Naive thymus-derived CD8-positive, alpha-beta T cell (primary cell): ENCODE results near the gene GYPA. TPM values are rescaled to one million over a fixed set of nuclear protein-coding genes. Genes with fewer than 3 reads are reported as not detected.
"Not testable (repeated sequence)": the region's sequence is repeated elsewhere in the genome, so short reads cannot be mapped to it uniquely, and the experiment has no call there.

Source experiments
- ATAC-seq, 2 donors: fragments of 150-1000 bp; cut with Tn5 transposase in 1 of 2; sonication (Bioruptor Pico), chemical (Tn5 transposase) in 1 of 2; 1 replicate in 1 of 2; 2 replicates in 1 of 2; pipeline ENCODE4 v1.10.0; 2021; ENCODE audit warnings: mild to moderate bottlenecking in 2 of 2, moderate library complexity in 2 of 2
- POLR2A ChIA-PET: fragments of 350-600 bp; sonication (Branson Sonifier 250); formaldehyde crosslinking; loops from one replicate; lab custom pipeline; 2021; ENCODE audit warnings: antibody characterized with exemption; lab: Charles Lee
- DNase-seq, 10 donors: peaks; one replicate each; pipeline versions ENCODE4 v3.0.0 to v3.0.0-alpha.2; 2020 to 2022
- H3K27ac Mint-ChIP-seq, 10 donors: one replicate each; pipeline ENCODE4 v1.8.0; 2020 to 2022; ENCODE audit warnings: mild to moderate bottlenecking in 10 of 10, mixed read lengths in 10 of 10, moderate library complexity in 4 of 10, inconsistent platforms in 1 of 10
- H3K27me3 Mint-ChIP-seq, 5 donors: one replicate each; pipeline ENCODE4 v1.8.0; 2021 to 2022; ENCODE audit warnings: mixed read lengths in 5 of 5
- H3K36me3 Mint-ChIP-seq, 3 donors: one replicate each; pipeline ENCODE4 v1.8.0; 2020 to 2022; ENCODE audit warnings: mixed read lengths in 3 of 3, mild to moderate bottlenecking in 2 of 3, inconsistent platforms in 1 of 3
- H3K4me1 Mint-ChIP-seq, 4 donors: one replicate each; pipeline ENCODE4 v1.8.0; 2021 to 2022; ENCODE audit warnings: mixed read lengths in 4 of 4
- H3K4me3 Mint-ChIP-seq, 10 donors: one replicate each; pipeline ENCODE4 v1.8.0; 2020 to 2022; ENCODE audit warnings: mild to moderate bottlenecking in 10 of 10, mixed read lengths in 10 of 10, moderate library complexity in 6 of 10, inconsistent platforms in 1 of 10
- H3K9me3 Mint-ChIP-seq, 9 donors: one replicate each; pipeline ENCODE4 v1.8.0; 2020 to 2022; ENCODE audit warnings: mixed read lengths in 9 of 9, mild to moderate bottlenecking in 3 of 9, inconsistent platforms in 1 of 9, moderate library complexity in 1 of 9
- polyA plus RNA-seq, 3 donors: library from polyadenylated mRNA; unstranded; fragments of 300-500 nt; fragmentation: Illumina TruSeq; gene quantifications; one replicate each; pipeline ENCODE4 v1.2.3, GENCODE V29; 2021
- total RNA-seq, 8 experiments: library from RNA in 2 of 8; stranded (reverse) in 2 of 8; gene quantifications; one replicate each; pipeline ENCODE4 v1.2.3 and lab custom pipeline; 2021 to 2026

The GYPA gene
- total and polyA plus RNA-seq, 5 experiments from 2014 or later = not detected

DNA sequence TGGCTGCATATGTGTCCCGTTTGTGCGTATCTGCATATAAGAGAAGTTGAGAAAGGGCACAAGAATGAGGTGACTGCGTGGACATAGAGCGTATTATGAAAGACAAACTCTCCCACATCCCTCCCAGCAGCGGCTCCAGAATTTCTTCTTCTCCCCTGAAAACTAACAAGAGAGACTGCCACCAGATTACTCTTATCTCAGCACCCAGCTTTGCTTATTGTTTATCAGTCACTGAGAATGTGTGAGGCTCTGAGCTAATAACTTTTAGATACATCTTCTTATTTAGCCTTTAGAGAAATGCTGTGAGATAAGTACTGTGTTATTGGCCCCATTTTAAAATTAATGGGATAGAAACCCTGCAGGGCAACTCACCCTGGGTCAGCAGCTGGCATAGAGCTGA lies 20.8 kb downstream of the GYPA start:
- H3K9me3 Mint-ChIP-seq, H3K4me1 Mint-ChIP-seq, H3K4me3 Mint-ChIP-seq, H3K27me3 Mint-ChIP-seq, H3K36me3 Mint-ChIP-seq, H3K27ac Mint-ChIP-seq, DNase-seq, POLR2A ChIA-PET, ATAC-seq: not testable (repeated sequence)

DNA sequence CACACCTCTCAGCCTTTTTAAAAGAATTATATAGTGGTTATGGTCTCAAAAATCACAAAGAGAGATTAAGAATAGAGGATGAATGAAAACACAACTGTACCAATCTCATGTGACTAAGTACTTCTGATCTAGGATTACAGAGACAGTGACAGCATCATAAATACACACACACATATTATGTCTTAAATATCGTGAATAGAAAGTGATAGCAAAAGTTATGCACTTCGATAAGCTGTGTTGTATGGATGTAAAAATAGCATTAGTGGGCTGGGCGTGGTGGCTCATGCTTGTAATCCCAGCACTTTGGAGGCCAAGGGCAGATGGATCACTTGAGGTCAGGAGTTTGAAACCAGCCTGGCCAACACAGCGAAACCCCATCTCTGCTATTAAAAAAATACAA lies 25.0 kb downstream of the GYPA start:
- Mint-ChIP-seq H3K27ac (no peak overlapping the region), H3K4me1 (peaks cover 0 to 6% (median 0%) of the 10 kb centered on the region in 4 donors), H3K4me3 (no peak overlapping the region), H3K36me3 (no peaks in the 10 kb centered on the region), H3K27me3 (peaks cover 0 to 2% (median 0%) of the 10 kb centered on the region in 5 donors), H3K9me3 (no peaks in the 10 kb centered on the region)
- DNase-seq (no peak), ATAC-seq (no peak)
- POLR2A ChIA-PET = no interaction called here

DNA sequence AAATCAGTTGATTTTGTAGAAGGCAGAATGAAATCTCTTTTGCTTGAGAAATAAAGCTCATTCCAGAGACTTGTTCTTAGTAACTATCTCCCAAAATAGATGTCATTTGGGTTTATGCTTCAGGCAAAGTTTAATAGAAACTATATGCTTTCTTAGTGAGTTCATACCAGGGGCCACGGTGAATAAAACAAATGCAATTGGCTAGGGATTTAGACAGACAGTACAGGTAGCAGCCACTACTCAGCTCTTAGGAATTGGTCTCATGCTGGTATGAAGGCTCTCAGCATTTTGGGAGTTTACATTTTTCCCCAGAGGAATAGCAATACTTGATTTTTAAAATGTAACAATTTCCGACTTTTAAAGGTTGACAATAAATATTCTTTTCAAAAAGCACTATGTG lies 27.0 kb downstream of the GYPA start:
- POLR2A ChIA-PET = no interaction called here
- H3K4me1 Mint-ChIP-seq = peaks cover 0 to 6% (median 0%) of the 10 kb centered on the region in 4 donors
- no peak overlapping the region for H3K27ac Mint-ChIP-seq
- DNase-seq (no peak), ATAC-seq (no peak)
- H3K4me3 Mint-ChIP-seq = no peak overlapping the region
- peaks cover 0 to 4% (median 3%) of the 10 kb centered on the region in 5 donors for H3K27me3 Mint-ChIP-seq
- H3K36me3 Mint-ChIP-seq = no peaks in the 10 kb centered on the region
- H3K9me3 Mint-ChIP-seq = no peaks in the 10 kb centered on the region

DNA sequence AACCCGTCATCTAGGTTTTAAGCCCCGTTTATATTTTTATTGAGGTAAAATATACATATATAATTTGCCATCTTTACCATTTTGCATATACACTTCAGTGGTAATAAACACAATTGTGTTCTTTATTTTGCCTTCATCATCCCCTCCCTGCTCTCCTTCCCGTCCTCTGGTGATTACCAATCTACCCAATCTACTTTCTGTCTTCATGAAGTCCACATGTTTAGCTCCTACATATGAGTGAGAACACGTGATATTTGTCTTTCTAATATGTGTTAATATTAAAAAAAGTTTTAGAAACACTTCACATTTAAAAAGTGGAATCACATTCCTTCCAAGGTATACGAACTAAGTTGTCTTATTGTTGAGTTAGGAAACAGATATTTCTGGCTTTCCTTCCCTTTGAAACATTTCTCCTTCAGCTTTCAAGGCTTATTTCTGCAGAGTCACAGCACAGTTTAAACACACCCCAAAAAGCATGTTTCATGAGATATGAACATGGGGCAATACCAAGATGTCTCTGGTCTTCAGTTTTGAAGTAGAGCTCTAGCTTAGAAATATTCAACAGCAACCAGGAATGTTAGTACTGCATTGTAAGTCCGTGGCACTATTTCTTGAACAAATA lies 35.9 kb downstream of the GYPA start:
- no peaks in the 10 kb centered on the region for H3K9me3 Mint-ChIP-seq
- DNase-seq (no peak), ATAC-seq (no peak)
- no peak overlapping the region for H3K27ac Mint-ChIP-seq
- H3K4me1 Mint-ChIP-seq = no peaks in the 10 kb centered on the region
- peaks cover 0 to 10% (median 4%) of the 10 kb centered on the region in 5 donors for H3K27me3 Mint-ChIP-seq
- POLR2A ChIA-PET = no interaction called here
- no peak overlapping the region for H3K4me3 Mint-ChIP-seq
- H3K36me3 Mint-ChIP-seq = no peaks in the 10 kb centered on the region

DNA sequence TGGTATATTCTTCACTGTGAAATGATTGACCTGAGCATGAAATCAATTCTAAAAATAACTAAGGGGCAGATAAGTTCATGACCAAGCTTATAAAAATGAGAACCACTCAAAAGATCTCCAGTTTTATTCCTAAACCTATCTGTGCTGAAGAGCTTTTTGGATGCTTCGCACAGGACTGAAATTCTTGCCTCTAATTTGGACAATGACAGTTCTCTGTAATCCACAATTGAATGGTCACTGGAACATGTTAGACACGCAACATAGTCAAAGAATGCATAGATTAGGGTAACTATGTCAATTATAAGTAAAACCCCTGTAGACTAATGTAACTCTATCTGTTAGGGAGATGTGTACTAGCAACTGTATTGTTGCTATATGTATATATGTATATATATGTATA lies 42.7 kb downstream of the GYPA start:
- H3K9me3 Mint-ChIP-seq, DNase-seq, H3K36me3 Mint-ChIP-seq, POLR2A ChIA-PET, ATAC-seq, H3K4me3 Mint-ChIP-seq, H3K4me1 Mint-ChIP-seq, H3K27ac Mint-ChIP-seq: not testable (repeated sequence)
- H3K27me3 Mint-ChIP-seq = peaks cover 0 to 24% (median 4%) of the 10 kb centered on the region in 5 donors

DNA sequence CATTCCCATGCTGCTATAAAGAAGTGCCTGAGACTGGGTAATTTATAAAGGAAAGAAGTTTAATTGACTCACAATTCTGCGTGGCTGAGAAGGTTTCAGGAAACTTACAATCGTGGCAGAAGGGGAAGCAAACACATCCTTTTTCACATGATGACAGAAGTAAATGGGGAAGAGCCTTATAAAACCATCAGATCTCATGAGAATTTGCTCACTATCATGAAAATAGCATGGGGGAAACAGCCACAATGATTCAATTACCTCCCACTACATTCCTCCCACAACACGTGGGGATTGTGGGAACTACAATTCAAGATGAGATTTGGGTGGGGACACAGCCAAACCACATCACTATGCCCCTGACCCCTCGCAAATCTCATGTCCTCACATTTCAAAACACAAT lies 46.5 kb downstream of the GYPA start:
- DNase-seq, H3K36me3 Mint-ChIP-seq, H3K27ac Mint-ChIP-seq, ATAC-seq, H3K4me3 Mint-ChIP-seq, H3K9me3 Mint-ChIP-seq, POLR2A ChIA-PET, H3K4me1 Mint-ChIP-seq: not testable (repeated sequence)
- peaks cover 0 to 24% (median 4%) of the 10 kb centered on the region in 5 donors for H3K27me3 Mint-ChIP-seq

DNA sequence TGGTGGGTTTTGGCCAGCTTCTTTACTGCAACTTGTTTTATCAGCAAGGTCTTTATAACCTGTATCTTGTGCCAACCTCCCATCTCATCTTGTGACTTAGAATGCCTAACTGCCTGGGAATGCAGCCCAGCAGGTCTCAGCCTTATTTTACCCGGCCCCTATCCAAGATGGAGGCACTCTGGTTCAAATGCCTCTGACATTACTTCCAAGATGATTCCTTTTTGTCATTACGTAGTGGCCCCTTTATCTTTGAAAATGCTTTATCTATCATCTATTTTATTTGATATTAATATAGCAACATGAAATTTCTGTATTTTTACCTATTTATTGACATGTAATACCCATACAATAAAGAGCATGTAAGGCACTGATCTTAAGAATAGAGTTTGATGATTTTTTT lies 49.3 kb downstream of the GYPA start:
- DNase-seq, H3K27ac Mint-ChIP-seq, H3K9me3 Mint-ChIP-seq, POLR2A ChIA-PET, H3K4me3 Mint-ChIP-seq, H3K4me1 Mint-ChIP-seq, H3K36me3 Mint-ChIP-seq, ATAC-seq: not testable (repeated sequence)
- peaks cover 0 to 12% (median 6%) of the 10 kb centered on the region in 5 donors for H3K27me3 Mint-ChIP-seq

DNA sequence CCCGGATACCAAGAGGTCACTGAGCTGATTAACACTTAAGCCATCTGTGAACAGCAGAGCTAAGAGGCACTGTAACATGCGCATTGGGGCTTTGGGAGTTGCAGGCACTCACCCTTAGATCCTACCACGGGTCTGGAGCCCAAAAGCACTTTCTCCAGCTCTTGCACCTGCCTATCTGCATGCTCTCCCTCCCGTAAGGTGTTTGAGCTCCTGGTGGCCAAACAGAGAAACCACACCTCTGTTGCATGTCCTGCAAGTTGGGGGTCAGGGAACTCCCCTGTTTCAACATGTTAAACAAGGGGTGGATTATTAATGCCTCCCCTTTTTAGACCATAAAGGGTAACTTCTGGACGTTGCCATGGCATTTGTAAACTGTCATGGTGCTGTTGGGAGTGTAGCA lies 49.8 kb downstream of the GYPA start:
- Mint-ChIP-seq H3K27ac (no peak overlapping the region), H3K4me3 (no peak overlapping the region), H3K9me3 (no peaks in the 10 kb centered on the region), H3K4me1 (no peaks in the 10 kb centered on the region), H3K36me3 (no peaks in the 10 kb centered on the region), H3K27me3 (peaks cover 0 to 8% (median 4%) of the 10 kb centered on the region in 5 donors)
- POLR2A ChIA-PET = no interaction called here
- DNase-seq (no peak), ATAC-seq (no peak)

DNA sequence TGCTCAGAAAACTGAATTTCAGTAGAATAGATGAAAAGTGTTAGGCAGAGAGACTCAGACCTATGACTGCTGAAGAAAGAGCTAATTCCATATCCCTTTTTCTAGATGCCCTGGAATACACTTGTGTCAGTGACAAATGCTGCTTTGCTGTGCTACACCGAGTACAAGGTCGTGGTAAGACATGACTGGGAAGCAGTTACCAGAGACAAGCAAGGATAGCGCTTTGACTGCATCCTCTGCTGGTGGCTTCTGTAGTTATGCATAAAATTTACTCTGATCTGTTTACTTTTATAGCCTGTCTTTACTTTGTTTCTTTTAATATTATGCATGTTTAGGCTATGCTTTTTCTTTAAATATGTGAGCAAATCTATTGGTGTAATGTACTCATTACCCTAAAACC lies 58.5 kb downstream of the GYPA start:
- H3K36me3 Mint-ChIP-seq, H3K9me3 Mint-ChIP-seq, H3K27ac Mint-ChIP-seq, ATAC-seq, DNase-seq, H3K27me3 Mint-ChIP-seq, H3K4me1 Mint-ChIP-seq, H3K4me3 Mint-ChIP-seq, POLR2A ChIA-PET: not testable (repeated sequence)

DNA sequence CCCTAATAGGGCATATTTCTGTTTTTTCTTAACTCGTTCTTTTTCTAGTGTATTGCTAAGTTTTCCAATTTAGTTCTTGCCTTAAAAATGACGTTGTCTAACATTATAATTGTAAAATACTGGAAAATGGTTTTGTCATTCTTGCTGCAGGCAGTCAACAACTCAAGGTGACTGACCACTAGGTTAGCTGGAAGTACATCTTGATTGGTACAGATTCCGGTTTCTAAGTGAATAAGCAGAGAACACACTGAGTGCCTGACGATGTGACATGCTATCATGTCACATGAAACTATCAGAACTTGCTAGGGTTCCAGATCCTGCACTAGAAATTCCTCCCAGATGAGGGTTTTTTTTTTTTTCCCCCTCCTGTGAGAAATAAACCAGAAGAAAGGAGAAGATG lies 60.4 kb downstream of the GYPA start:
- H3K4me1 Mint-ChIP-seq, POLR2A ChIA-PET, ATAC-seq: not testable (repeated sequence)

DNA sequence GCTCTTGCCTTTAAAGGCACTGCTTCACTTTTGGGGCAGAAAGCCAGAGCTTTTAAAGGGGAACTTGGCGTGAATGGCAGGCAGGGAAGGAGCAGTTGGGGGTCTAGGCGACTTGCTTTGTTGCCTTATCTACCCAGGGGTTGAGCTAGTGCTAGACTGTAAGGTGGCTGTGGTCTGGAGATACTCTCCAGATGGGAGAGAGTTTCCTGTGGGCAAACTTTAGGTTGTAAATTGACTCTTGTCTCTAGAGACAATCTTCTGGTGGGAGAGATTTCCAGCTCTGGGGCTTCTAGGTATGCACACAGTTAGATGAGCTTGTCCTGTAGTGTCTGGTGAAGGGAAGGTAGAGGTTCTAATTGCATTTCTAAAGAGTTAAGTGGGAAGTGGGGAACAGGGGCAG lies 61.8 kb downstream of the GYPA start:
- POLR2A ChIA-PET, H3K9me3 Mint-ChIP-seq, H3K4me1 Mint-ChIP-seq, H3K36me3 Mint-ChIP-seq, H3K4me3 Mint-ChIP-seq, DNase-seq, ATAC-seq, H3K27ac Mint-ChIP-seq, H3K27me3 Mint-ChIP-seq: not testable (repeated sequence)

More for the DNA sequence above, 60.4 kb downstream of the GYPA start:
- H3K9me3 Mint-ChIP-seq, H3K36me3 Mint-ChIP-seq, H3K27me3 Mint-ChIP-seq, H3K27ac Mint-ChIP-seq, DNase-seq, H3K4me3 Mint-ChIP-seq: not testable (repeated sequence)

DNA sequence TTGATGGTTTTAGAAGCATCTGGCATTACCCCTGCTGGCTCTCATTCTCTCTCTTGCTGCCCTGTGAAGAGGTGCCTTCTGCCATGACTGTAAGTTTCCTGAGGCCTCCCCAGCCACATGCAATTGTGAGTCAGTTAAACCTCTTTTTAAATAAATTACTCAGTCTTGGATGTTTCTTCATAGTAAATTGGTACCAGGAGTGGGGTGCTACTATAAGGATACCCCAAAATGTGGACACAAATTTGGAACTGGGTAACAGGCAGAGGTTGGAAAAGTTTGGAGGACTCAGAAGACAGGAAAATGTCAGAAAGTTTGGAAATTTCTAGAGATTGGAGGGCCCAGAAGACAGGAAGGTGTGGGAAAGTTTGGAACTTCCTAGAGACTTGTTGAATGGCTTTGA lies 79.0 kb downstream of the GYPA start:
- peaks cover 5 to 24% (median 5%) of the 10 kb centered on the region in 3 donors for H3K36me3 Mint-ChIP-seq
- H3K27me3 Mint-ChIP-seq = peaks cover 0 to 17% (median 1%) of the 10 kb centered on the region in 5 donors
- H3K27ac Mint-ChIP-seq, ATAC-seq, H3K4me1 Mint-ChIP-seq, POLR2A ChIA-PET, DNase-seq, H3K4me3 Mint-ChIP-seq: not testable (repeated sequence)
- H3K9me3 Mint-ChIP-seq = peaks cover 0 to 28% (median 19%) of the 10 kb centered on the region in 9 donors

DNA sequence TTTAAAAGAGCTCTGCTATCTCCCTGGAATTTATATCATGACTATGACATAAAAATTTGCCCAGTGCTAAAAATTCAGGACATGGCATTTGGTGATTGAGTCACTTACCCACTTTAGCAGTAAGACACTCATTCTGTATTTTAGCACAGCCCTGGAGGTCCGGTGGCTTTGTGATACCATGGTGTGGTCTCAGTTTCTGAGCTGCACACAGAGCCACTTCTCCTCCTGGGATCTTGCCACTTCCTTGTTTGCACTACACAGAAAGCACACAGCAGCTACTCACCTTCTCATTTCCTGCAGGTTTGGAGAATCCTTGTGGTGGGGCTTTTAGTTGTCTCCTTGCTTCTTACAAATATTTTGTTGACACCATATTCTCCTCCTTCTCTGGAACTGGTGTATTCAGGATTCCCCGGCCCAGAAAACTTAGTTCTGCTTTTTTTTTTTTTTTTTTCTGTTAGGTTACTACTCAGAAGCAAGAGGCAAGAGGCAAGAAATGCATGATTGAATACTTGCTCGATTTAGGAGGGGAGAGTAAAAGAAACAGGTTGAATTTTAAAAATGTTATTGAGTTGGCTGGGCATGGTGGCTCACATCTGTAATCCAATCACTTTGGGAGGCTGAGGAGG lies 80.2 kb downstream of the GYPA start:
- H3K36me3 Mint-ChIP-seq = peaks cover 5 to 24% (median 5%) of the 10 kb centered on the region in 3 donors

More for the DNA sequence above, 80.2 kb downstream of the GYPA start:
- POLR2A ChIA-PET, ATAC-seq, H3K4me3 Mint-ChIP-seq, H3K4me1 Mint-ChIP-seq, H3K27ac Mint-ChIP-seq, DNase-seq: not testable (repeated sequence)
- H3K27me3 Mint-ChIP-seq = peaks cover 0 to 25% (median 1%) of the 10 kb centered on the region in 5 donors
- peaks cover 0 to 28% (median 19%) of the 10 kb centered on the region in 9 donors for H3K9me3 Mint-ChIP-seq
